ES-I3 (cell line): Measurements from ENCODE around the gene DMTF1.
"Not testable (repeated sequence)": the region's sequence is repeated elsewhere in the genome, so short reads cannot be mapped to it uniquely, and the experiment has no call there.

Source experiments
- H3K36me3 ChIP-seq: 2 replicates; pipeline ENCODE4 v1.6.1; 2013; ENCODE audit warnings: mild to moderate bottlenecking, low read length, control low read depth, moderate library complexity; ENCODE audit not compliant: insufficient read depth
- H3K4me1 ChIP-seq: 2 replicates; pipeline ENCODE4 v1.6.1; 2013; ENCODE audit warnings: mild to moderate bottlenecking, control low read depth, low read length; ENCODE audit not compliant: insufficient read depth
- H3K9ac ChIP-seq: 2 replicates; pipeline ENCODE4 v1.6.1; 2013; ENCODE audit warnings: low read depth, mild to moderate bottlenecking, low read length, moderate library complexity
- H3K9me3 ChIP-seq: 2 replicates; pipeline ENCODE4 v1.6.1; 2013; ENCODE audit warnings: mild to moderate bottlenecking, low read length, moderate library complexity; ENCODE audit not compliant: control insufficient read depth, insufficient read depth

Gene DMTF1

GRCh38 chr7:87199241-87199640 is 47.0 kb downstream of the DMTF1 start:
- Histone ChIP-seq H3K36me3 (peaks cover 26% of the 10 kb centered on the region), H3K9me3 (peaks cover 7% of the 10 kb centered on the region; the same call in 1 of the 2 replicates), H3K9ac (no peak overlapping the region), H3K4me1 (no peaks in the 10 kb centered on the region)

- Histone ChIP-seq H3K36me3 (peaks cover 23% of the 10 kb centered on the region), H3K9ac (no peak overlapping the region), H3K9me3 (peaks cover 13% of the 10 kb centered on the region), H3K4me1 (no peaks in the 10 kb centered on the region)
Observed at GRCh38 chr7:87199700-87200450, 47.6 kb downstream of the DMTF1 start.

- Histone ChIP-seq H3K9me3 (peaks cover 20% of the 10 kb centered on the region), H3K9ac (no peak overlapping the region), H3K36me3 (peaks cover 12% of the 10 kb centered on the region), H3K4me1 (no peaks in the 10 kb centered on the region)
Observed at GRCh38 chr7:87202208-87202607, 50.0 kb downstream of the DMTF1 start.

- Histone ChIP-seq H3K9me3 (peaks cover 20% of the 10 kb centered on the region), H3K36me3 (peaks cover 12% of the 10 kb centered on the region), H3K4me1 (no peaks in the 10 kb centered on the region), H3K9ac (no peak overlapping the region)
Observed at GRCh38 chr7:87202705-87203104, 50.5 kb downstream of the DMTF1 start.

- H3K9ac ChIP-seq, H3K4me1 ChIP-seq: not testable (repeated sequence)
- Histone ChIP-seq H3K36me3 (peaks cover 12% of the 10 kb centered on the region), H3K9me3 (peaks cover 20% of the 10 kb centered on the region)
Observed at GRCh38 chr7:87203929-87204328, 51.7 kb downstream of the DMTF1 start.

GRCh38 chr7:87204933-87205332 is 52.7 kb downstream of the DMTF1 start:
- Histone ChIP-seq H3K4me1 (no peaks in the 10 kb centered on the region), H3K9ac (no peak overlapping the region), H3K9me3 (peaks cover 20% of the 10 kb centered on the region), H3K36me3 (peaks cover 12% of the 10 kb centered on the region)

GRCh38 chr7:87205701-87206100 is 53.4 kb downstream of the DMTF1 start:
- not testable (repeated sequence) for H3K36me3 ChIP-seq, H3K9ac ChIP-seq, H3K4me1 ChIP-seq
- H3K9me3 ChIP-seq, result peaks cover 20% of the 10 kb centered on the region

- Histone ChIP-seq H3K4me1 (no peaks in the 10 kb centered on the region), H3K36me3 (peaks cover 7% of the 10 kb centered on the region; the same call in 1 of the 2 replicates), H3K9me3 (peaks cover 20% of the 10 kb centered on the region), H3K9ac (no peak overlapping the region)
Observed at GRCh38 chr7:87206361-87206760, 54.1 kb downstream of the DMTF1 start.

- H3K36me3 ChIP-seq, result no peaks in the 10 kb centered on the region
- peaks cover 12% of the 10 kb centered on the region for H3K9me3 ChIP-seq
- no peaks in the 10 kb centered on the region for H3K4me1 ChIP-seq
- H3K9ac ChIP-seq, result no peak overlapping the region
Observed at GRCh38 chr7:87209295-87209924, 57.2 kb downstream of the DMTF1 start.

GRCh38 chr7:87210506-87210905 is 58.3 kb downstream of the DMTF1 start:
- H3K4me1 ChIP-seq, result no peaks in the 10 kb centered on the region
- H3K9me3 ChIP-seq, result peaks cover 2% of the 10 kb centered on the region; the same call in 1 of the 2 replicates
- no peaks in the 10 kb centered on the region for H3K36me3 ChIP-seq
- no peak overlapping the region for H3K9ac ChIP-seq

- Histone ChIP-seq H3K36me3 (no peaks in the 10 kb centered on the region), H3K4me1 (no peaks in the 10 kb centered on the region), H3K9me3 (no peaks in the 10 kb centered on the region; the same call in 1 of the 2 replicates), H3K9ac (no peak overlapping the region)
Observed at GRCh38 chr7:87212498-87212897, 60.2 kb downstream of the DMTF1 start.

GRCh38 chr7:87213252-87213651 is 61.0 kb downstream of the DMTF1 start:
- no peaks in the 10 kb centered on the region for H3K36me3 ChIP-seq
- no peak overlapping the region for H3K9ac ChIP-seq
- H3K4me1 ChIP-seq, result no peaks in the 10 kb centered on the region
- no peaks in the 10 kb centered on the region for H3K9me3 ChIP-seq

GRCh38 chr7:87213811-87214210 is 61.6 kb downstream of the DMTF1 start:
- Histone ChIP-seq H3K9ac (no peak overlapping the region), H3K9me3 (no peaks in the 10 kb centered on the region), H3K36me3 (no peaks in the 10 kb centered on the region), H3K4me1 (no peaks in the 10 kb centered on the region)

- H3K9ac ChIP-seq, result no peak overlapping the region
Observed at GRCh38 chr7:87215046-87215445, 62.8 kb downstream of the DMTF1 start.

More at GRCh38 chr7:87215046-87215445, 62.8 kb downstream of the DMTF1 start:
- no peaks in the 10 kb centered on the region for H3K4me1 ChIP-seq
- no peaks in the 10 kb centered on the region for H3K36me3 ChIP-seq
- H3K9me3 ChIP-seq, result no peaks in the 10 kb centered on the region
